ENCODE results near the gene GP1BA.
A peak's percentile ranks its signal among the peaks of the same experiment; 100 is the strongest.

GP1BA gene

GRCh38 chr17:4978726-4979125 lies 46.6 kb downstream of the GP1BA start:
- no peak for DNase-seq

GRCh38 chr17:4980644-4981216 lies 48.7 kb downstream of the GP1BA start:
- DNase-seq = peak; percentile 71

- no peak for DNase-seq
Observed at GRCh38 chr17:4982305-4982704, 50.2 kb downstream of the GP1BA start.

Measured in activated CD8-positive, alpha-beta memory T cell treated with anti-CD3 and anti-CD28 coated beads for 24 hours (primary cell).